PFSK-1 (cell line): ENCODE results near the gene UBAC2.

ENCODE experiments used
- FOXP2 ChIP-seq: optimal IDR thresholded peaks from 2 replicates; pipeline ENCODE3; 2011; ENCODE audit warnings: borderline replicate concordance, control low read depth, inconsistent platforms; ENCODE audit not compliant: insufficient read depth; ENCODE audit errors: extremely low read length, extremely low read depth
- POLR2AphosphoS5 ChIP-seq: IDR thresholded peaks from 2 replicates; pipeline ENCODE4 v1.6.1; 2012; ENCODE audit warnings: low read depth, mild to moderate bottlenecking, control low read depth, low read length, moderate library complexity
- SIN3A ChIP-seq: IDR thresholded peaks from 2 replicates; pipeline ENCODE4 v1.6.1; 2012; ENCODE audit warnings: mild to moderate bottlenecking, low read length, moderate library complexity, borderline replicate concordance; ENCODE audit not compliant: insufficient read depth
- TAF1 ChIP-seq: IDR thresholded peaks from 2 replicates; pipeline ENCODE4 v1.6.1; 2012; ENCODE audit warnings: low read length, control low read depth, borderline replicate concordance; ENCODE audit not compliant: insufficient read depth
- TF ChIP-seq, protein P1 (sequence below), 2 experiments: IDR thresholded peaks; 2 replicates each; pipeline versions ENCODE4 v1.6.1 to v1.8.0; 2011 to 2012; ENCODE audit warnings: low read depth in 2 of 2, low read length in 2 of 2, control low read depth in 1 of 2, inconsistent platforms in 1 of 2, mild to moderate bottlenecking in 1 of 2, moderate library complexity in 1 of 2; ENCODE audit not compliant: insufficient read depth in 1 of 2

DNA sequence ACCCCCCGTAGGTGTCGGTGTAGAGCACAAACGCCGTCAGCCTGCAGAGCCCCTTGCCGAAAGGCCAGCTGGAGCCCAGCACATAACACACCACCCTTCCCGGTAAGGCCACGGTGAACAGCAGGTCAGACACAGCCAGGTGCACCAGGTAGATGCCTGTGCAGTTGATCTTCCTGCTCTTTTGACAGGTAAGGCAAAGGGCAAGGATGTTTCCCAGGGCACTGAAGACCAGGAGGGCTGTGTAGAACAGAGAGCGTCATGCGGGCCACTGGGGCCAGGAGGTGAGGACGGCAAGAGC is 208.0 kb downstream of the UBAC2 start:
- TF ChIP-seq POLR2AphosphoS5 (no peak), TAF1 (no peak), SIN3A (no peak), FOXP2 (no peak)
- TF ChIP-seq, protein P1, sequence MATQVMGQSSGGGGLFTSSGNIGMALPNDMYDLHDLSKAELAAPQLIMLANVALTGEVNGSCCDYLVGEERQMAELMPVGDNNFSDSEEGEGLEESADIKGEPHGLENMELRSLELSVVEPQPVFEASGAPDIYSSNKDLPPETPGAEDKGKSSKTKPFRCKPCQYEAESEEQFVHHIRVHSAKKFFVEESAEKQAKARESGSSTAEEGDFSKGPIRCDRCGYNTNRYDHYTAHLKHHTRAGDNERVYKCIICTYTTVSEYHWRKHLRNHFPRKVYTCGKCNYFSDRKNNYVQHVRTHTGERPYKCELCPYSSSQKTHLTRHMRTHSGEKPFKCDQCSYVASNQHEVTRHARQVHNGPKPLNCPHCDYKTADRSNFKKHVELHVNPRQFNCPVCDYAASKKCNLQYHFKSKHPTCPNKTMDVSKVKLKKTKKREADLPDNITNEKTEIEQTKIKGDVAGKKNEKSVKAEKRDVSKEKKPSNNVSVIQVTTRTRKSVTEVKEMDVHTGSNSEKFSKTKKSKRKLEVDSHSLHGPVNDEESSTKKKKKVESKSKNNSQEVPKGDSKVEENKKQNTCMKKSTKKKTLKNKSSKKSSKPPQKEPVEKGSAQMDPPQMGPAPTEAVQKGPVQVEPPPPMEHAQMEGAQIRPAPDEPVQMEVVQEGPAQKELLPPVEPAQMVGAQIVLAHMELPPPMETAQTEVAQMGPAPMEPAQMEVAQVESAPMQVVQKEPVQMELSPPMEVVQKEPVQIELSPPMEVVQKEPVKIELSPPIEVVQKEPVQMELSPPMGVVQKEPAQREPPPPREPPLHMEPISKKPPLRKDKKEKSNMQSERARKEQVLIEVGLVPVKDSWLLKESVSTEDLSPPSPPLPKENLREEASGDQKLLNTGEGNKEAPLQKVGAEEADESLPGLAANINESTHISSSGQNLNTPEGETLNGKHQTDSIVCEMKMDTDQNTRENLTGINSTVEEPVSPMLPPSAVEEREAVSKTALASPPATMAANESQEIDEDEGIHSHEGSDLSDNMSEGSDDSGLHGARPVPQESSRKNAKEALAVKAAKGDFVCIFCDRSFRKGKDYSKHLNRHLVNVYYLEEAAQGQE (IDR thresholded peaks at IDR 0.05; ENCODE audit: insufficient read depth in 1 of 2, low read depth in 2 of 2, low read length in 2 of 2): no peak
